ENCODE measurements around the gene PRKCH.

- no peak for TF ChIP-seq CTCF (IDR thresholded peaks at IDR 0.05)
- no peak for TF ChIP-seq POLR2A (IDR thresholded peaks at IDR 0.05)
These were observed 107.9 kb downstream of the PRKCH start for GRCh38 chr14:61429316-61429715.
